ENCODE measurements around the gene TDRD10.

Gene TDRD10

GRCh38 chr1:154575951-154576566 is 74.0 kb downstream of the TDRD10 start:
- TF ChIP-seq CTCF (IDR thresholded peaks at IDR 0.05), result no peak
- Mint-ChIP-seq H3K27ac (peak overlapping the region; percentile 22), H3K4me3 (no peak overlapping the region), H3K36me3 (ENCODE audit: low read depth) (peaks cover 9% of the 10 kb centered on the region), H3K4me1 (peaks cover 38% of the 10 kb centered on the region), H3K27me3 (ENCODE audit: low read depth, poor library complexity) (peaks cover 14% of the 10 kb centered on the region), H3K9me3 (no peaks in the 10 kb centered on the region)
- no peak for DNase-seq

- Mint-ChIP-seq H3K4me3 (no peak overlapping the region), H3K9me3 (no peaks in the 10 kb centered on the region), H3K27ac (peak overlapping the region; percentile 95), H3K27me3 (ENCODE audit: low read depth, poor library complexity) (peaks cover 11% of the 10 kb centered on the region), H3K36me3 (ENCODE audit: low read depth) (peaks cover 20% of the 10 kb centered on the region), H3K4me1 (peaks cover 33% of the 10 kb centered on the region)
- DNase-seq, result no peak
- TF ChIP-seq CTCF (IDR thresholded peaks at IDR 0.05), result no peak
These were observed 75.5 kb downstream of the TDRD10 start for GRCh38 chr1:154577346-154578057.

GRCh38 chr1:154578058-154578418 is 76.0 kb downstream of the TDRD10 start:
- H3K27ac Mint-ChIP-seq, result peak overlapping the region; percentile 95
- H3K27me3 Mint-ChIP-seq (ENCODE audit: low read depth, poor library complexity), result peaks cover 11% of the 10 kb centered on the region
- H3K9me3 Mint-ChIP-seq, result no peaks in the 10 kb centered on the region
- DNase-seq, result no peak
- H3K4me1 Mint-ChIP-seq, result peaks cover 29% of the 10 kb centered on the region
- no peak overlapping the region for H3K4me3 Mint-ChIP-seq
- peaks cover 21% of the 10 kb centered on the region for H3K36me3 Mint-ChIP-seq (ENCODE audit: low read depth)
- no peak for TF ChIP-seq CTCF (IDR thresholded peaks at IDR 0.05)

GRCh38 chr1:154579374-154579773 is 77.4 kb downstream of the TDRD10 start:
- Mint-ChIP-seq H3K9me3 (no peaks in the 10 kb centered on the region), H3K36me3 (ENCODE audit: low read depth) (peaks cover 33% of the 10 kb centered on the region), H3K27me3 (ENCODE audit: low read depth, poor library complexity) (peaks cover 5% of the 10 kb centered on the region), H3K4me3 (no peak overlapping the region), H3K4me1 (peaks cover 19% of the 10 kb centered on the region), H3K27ac (no peak overlapping the region)
- DNase-seq, result no peak
- TF ChIP-seq CTCF (IDR thresholded peaks at IDR 0.05), result no peak

- no peak overlapping the region for H3K27ac Mint-ChIP-seq
- no peak overlapping the region for H3K4me3 Mint-ChIP-seq
- H3K4me1 Mint-ChIP-seq, result no peaks in the 10 kb centered on the region
- DNase-seq, result no peak
- no peak for TF ChIP-seq CTCF (IDR thresholded peaks at IDR 0.05)
- H3K36me3 Mint-ChIP-seq (ENCODE audit: low read depth), result peaks cover 56% of the 10 kb centered on the region
- no peaks in the 10 kb centered on the region for H3K27me3 Mint-ChIP-seq (ENCODE audit: low read depth, poor library complexity)
- no peaks in the 10 kb centered on the region for H3K9me3 Mint-ChIP-seq
These were observed 79.7 kb downstream of the TDRD10 start for GRCh38 chr1:154581766-154582165.

GRCh38 chr1:154582885-154583284 is 80.9 kb downstream of the TDRD10 start:
- Mint-ChIP-seq H3K9me3 (no peaks in the 10 kb centered on the region), H3K4me1 (no peaks in the 10 kb centered on the region), H3K27ac (no peak overlapping the region), H3K4me3 (no peak overlapping the region), H3K27me3 (ENCODE audit: low read depth, poor library complexity) (no peaks in the 10 kb centered on the region), H3K36me3 (ENCODE audit: low read depth) (peaks cover 68% of the 10 kb centered on the region)
- no peak for TF ChIP-seq CTCF (IDR thresholded peaks at IDR 0.05)
- DNase-seq, result no peak

Measured in nephron progenitor cell (in vitro differentiated cells).